MM.1S (cell line): ENCODE measurements around the gene GGTA1.

Experiments used
- EZH2 ChIP-seq: fragments of 300-600 bp; sonication (generic); optimal IDR thresholded peaks from 2 replicates; pipeline ENCODE3; 2017; ENCODE audit warnings: low read depth, mild to moderate bottlenecking, antibody characterized with exemption, low read length, mixed read lengths
- EZH2phosphoT487 ChIP-seq: fragments of 300-600 bp; sonication (generic); IDR thresholded peaks from 2 replicates; pipeline ENCODE4 v1.6.1; 2018; ENCODE audit warnings: antibody characterized with exemption, low read length
- TF ChIP-seq, protein P1 (sequence below): fragments of 300-600 bp; sonication (generic); IDR thresholded peaks from 2 replicates; pipeline ENCODE4 v1.5.1; 2016; ENCODE audit warnings: antibody characterized with exemption, low read length, mixed read lengths

DNA sequence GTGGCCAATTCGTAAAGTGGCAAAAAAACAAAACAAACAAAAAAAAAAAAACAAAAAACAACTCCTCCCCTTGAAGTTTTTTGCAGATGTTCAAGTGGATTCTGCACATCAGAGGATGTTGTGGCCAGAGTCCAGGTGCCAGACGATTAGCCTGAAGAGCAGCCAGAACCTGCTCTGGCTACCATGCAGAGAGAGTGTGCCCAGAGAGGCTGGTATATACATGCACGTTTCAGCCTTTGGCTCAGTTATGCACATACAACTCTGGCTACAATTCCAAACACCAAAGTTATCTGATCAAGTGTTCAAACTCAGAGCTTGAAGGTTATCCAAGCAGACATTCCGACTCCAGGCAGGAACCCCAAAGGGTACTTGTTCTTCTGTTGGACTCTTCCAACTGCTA is 34.7 kb downstream of the GGTA1 start:
- TF ChIP-seq, protein P1, sequence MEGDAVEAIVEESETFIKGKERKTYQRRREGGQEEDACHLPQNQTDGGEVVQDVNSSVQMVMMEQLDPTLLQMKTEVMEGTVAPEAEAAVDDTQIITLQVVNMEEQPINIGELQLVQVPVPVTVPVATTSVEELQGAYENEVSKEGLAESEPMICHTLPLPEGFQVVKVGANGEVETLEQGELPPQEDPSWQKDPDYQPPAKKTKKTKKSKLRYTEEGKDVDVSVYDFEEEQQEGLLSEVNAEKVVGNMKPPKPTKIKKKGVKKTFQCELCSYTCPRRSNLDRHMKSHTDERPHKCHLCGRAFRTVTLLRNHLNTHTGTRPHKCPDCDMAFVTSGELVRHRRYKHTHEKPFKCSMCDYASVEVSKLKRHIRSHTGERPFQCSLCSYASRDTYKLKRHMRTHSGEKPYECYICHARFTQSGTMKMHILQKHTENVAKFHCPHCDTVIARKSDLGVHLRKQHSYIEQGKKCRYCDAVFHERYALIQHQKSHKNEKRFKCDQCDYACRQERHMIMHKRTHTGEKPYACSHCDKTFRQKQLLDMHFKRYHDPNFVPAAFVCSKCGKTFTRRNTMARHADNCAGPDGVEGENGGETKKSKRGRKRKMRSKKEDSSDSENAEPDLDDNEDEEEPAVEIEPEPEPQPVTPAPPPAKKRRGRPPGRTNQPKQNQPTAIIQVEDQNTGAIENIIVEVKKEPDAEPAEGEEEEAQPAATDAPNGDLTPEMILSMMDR = no peak
- TF ChIP-seq EZH2 (no peak), EZH2phosphoT487 (no peak)
